ENCODE results near the gene ATXN1.

The ATXN1 gene

GRCh38 chr6:16476861-16477260 is 284.4 kb downstream of the ATXN1 start:
- H4K8ac ChIP-seq (ENCODE audit: low read depth, low read length) = no peak overlapping the region
- no peak overlapping the region for H3K9ac ChIP-seq (ENCODE audit: low read length)
- no peak overlapping the region for H3K4ac ChIP-seq (ENCODE audit: low read depth, low read length)
- H2BK120ac ChIP-seq (ENCODE audit: low read depth, low read length) = no peak overlapping the region
- no peak overlapping the region for H3K4me2 ChIP-seq (ENCODE audit: low read length)
- DNase-seq = no peak
- H3K27ac ChIP-seq (ENCODE audit: low read depth, low read length) = no peak overlapping the region
- no peak overlapping the region for H2BK15ac ChIP-seq (replicated peaks; ENCODE audit: low read depth)
- H3K56ac ChIP-seq (ENCODE audit: low read length) = no peak overlapping the region
- H3K27me3 ChIP-seq (ENCODE audit: insufficient read depth, low read length, poor library complexity) = no peaks in the 10 kb centered on the region
- no peak overlapping the region for H4K5ac ChIP-seq (ENCODE audit: low read length)
- no peaks in the 10 kb centered on the region for H3K79me1 ChIP-seq (ENCODE audit: low read length)
- H3K18ac ChIP-seq (ENCODE audit: low read length) = no peak overlapping the region
- WGBS (ENCODE audit: extremely low coverage, insufficient coverage, low lambda C conversion rate) = no CpG with 5 or more reads among the region's 7 CpGs
- no peaks in the 10 kb centered on the region for H3K79me2 ChIP-seq (ENCODE audit: control insufficient read depth, insufficient read depth, low read length)
- H2AK5ac ChIP-seq (ENCODE audit: low read length) = no peak overlapping the region
- H3K36me3 ChIP-seq (ENCODE audit: control insufficient read depth, insufficient read depth, low read length) = no peaks in the 10 kb centered on the region
- H3K4me1 ChIP-seq (ENCODE audit: control insufficient read depth, low read depth, low read length) = no peaks in the 10 kb centered on the region
- H3K4me3 ChIP-seq (ENCODE audit: low read length) = no peak overlapping the region
- no peak overlapping the region for H3K23ac ChIP-seq (ENCODE audit: low read length)
- no peak overlapping the region for H2BK5ac ChIP-seq (ENCODE audit: low read length)

- Histone ChIP-seq H3K4me2 (ENCODE audit: low read length) (no peak overlapping the region), H3K36me3 (ENCODE audit: control insufficient read depth, insufficient read depth, low read length) (no peaks in the 10 kb centered on the region), H3K18ac (ENCODE audit: low read length) (no peak overlapping the region), H3K27ac (ENCODE audit: low read depth, low read length) (no peak overlapping the region), H3K27me3 (ENCODE audit: insufficient read depth, low read length, poor library complexity) (no peaks in the 10 kb centered on the region), H3K23ac (ENCODE audit: low read length) (no peak overlapping the region), H4K8ac (ENCODE audit: low read depth, low read length) (no peak overlapping the region), H3K79me1 (ENCODE audit: low read length) (no peaks in the 10 kb centered on the region), H3K9ac (ENCODE audit: low read length) (no peak overlapping the region), H2BK15ac (replicated peaks; ENCODE audit: low read depth) (no peak overlapping the region), H2BK5ac (ENCODE audit: low read length) (no peak overlapping the region), H3K4me3 (ENCODE audit: low read length) (no peak overlapping the region), H3K4me1 (ENCODE audit: control insufficient read depth, low read depth, low read length) (no peaks in the 10 kb centered on the region), H3K4ac (ENCODE audit: low read depth, low read length) (no peak overlapping the region), H2AK5ac (ENCODE audit: low read length) (no peak overlapping the region), H4K5ac (ENCODE audit: low read length) (no peak overlapping the region), H2BK120ac (ENCODE audit: low read depth, low read length) (no peak overlapping the region), H3K56ac (ENCODE audit: low read length) (no peak overlapping the region), H3K79me2 (ENCODE audit: control insufficient read depth, insufficient read depth, low read length) (no peaks in the 10 kb centered on the region)
- no CpG with 5 or more reads among the region's 1 CpG for WGBS (ENCODE audit: extremely low coverage, insufficient coverage, low lambda C conversion rate)
- DNase-seq = no peak
These were observed 285.8 kb downstream of the ATXN1 start for GRCh38 chr6:16475494-16475781.

- Histone ChIP-seq H3K9ac (ENCODE audit: low read length) (no peak overlapping the region), H3K23ac (ENCODE audit: low read length) (no peak overlapping the region), H2BK5ac (ENCODE audit: low read length) (no peak overlapping the region), H3K79me1 (ENCODE audit: low read length) (no peaks in the 10 kb centered on the region), H4K5ac (ENCODE audit: low read length) (no peak overlapping the region), H3K36me3 (ENCODE audit: control insufficient read depth, insufficient read depth, low read length) (no peaks in the 10 kb centered on the region), H3K4ac (ENCODE audit: low read depth, low read length) (no peak overlapping the region), H2BK120ac (ENCODE audit: low read depth, low read length) (no peak overlapping the region), H3K18ac (ENCODE audit: low read length) (no peak overlapping the region), H3K79me2 (ENCODE audit: control insufficient read depth, insufficient read depth, low read length) (no peaks in the 10 kb centered on the region), H4K8ac (ENCODE audit: low read depth, low read length) (no peak overlapping the region), H2AK5ac (ENCODE audit: low read length) (no peak overlapping the region), H3K27ac (ENCODE audit: low read depth, low read length) (no peak overlapping the region), H2BK15ac (replicated peaks; ENCODE audit: low read depth) (no peak overlapping the region), H3K27me3 (ENCODE audit: insufficient read depth, low read length, poor library complexity) (no peaks in the 10 kb centered on the region), H3K4me1 (ENCODE audit: control insufficient read depth, low read depth, low read length) (no peaks in the 10 kb centered on the region), H3K4me2 (ENCODE audit: low read length) (no peak overlapping the region), H3K56ac (ENCODE audit: low read length) (no peak overlapping the region), H3K4me3 (ENCODE audit: low read length) (no peak overlapping the region)
- no peak for DNase-seq
- WGBS (ENCODE audit: extremely low coverage, insufficient coverage, low lambda C conversion rate) = no CpG with 5 or more reads among the region's 3 CpGs
These were observed 286.3 kb downstream of the ATXN1 start for GRCh38 chr6:16474772-16475493.

GRCh38 chr6:16473908-16474771 is 287.1 kb downstream of the ATXN1 start:
- no peak for DNase-seq
- Histone ChIP-seq H4K5ac (ENCODE audit: low read length) (no peak overlapping the region), H2BK5ac (ENCODE audit: low read length) (no peak overlapping the region), H4K8ac (ENCODE audit: low read depth, low read length) (no peak overlapping the region), H3K79me1 (ENCODE audit: low read length) (no peaks in the 10 kb centered on the region), H3K4me1 (ENCODE audit: control insufficient read depth, low read depth, low read length) (no peaks in the 10 kb centered on the region), H3K79me2 (ENCODE audit: control insufficient read depth, insufficient read depth, low read length) (no peaks in the 10 kb centered on the region), H3K18ac (ENCODE audit: low read length) (no peak overlapping the region), H3K27me3 (ENCODE audit: insufficient read depth, low read length, poor library complexity) (no peaks in the 10 kb centered on the region), H3K4me2 (ENCODE audit: low read length) (no peak overlapping the region), H3K4ac (ENCODE audit: low read depth, low read length) (no peak overlapping the region), H3K4me3 (ENCODE audit: low read length) (no peak overlapping the region), H3K36me3 (ENCODE audit: control insufficient read depth, insufficient read depth, low read length) (no peaks in the 10 kb centered on the region), H3K27ac (ENCODE audit: low read depth, low read length) (no peak overlapping the region), H2AK5ac (ENCODE audit: low read length) (no peak overlapping the region), H3K56ac (ENCODE audit: low read length) (no peak overlapping the region), H2BK120ac (ENCODE audit: low read depth, low read length) (no peak overlapping the region), H2BK15ac (replicated peaks; ENCODE audit: low read depth) (no peak overlapping the region), H3K9ac (ENCODE audit: low read length) (no peak overlapping the region), H3K23ac (ENCODE audit: low read length) (no peak overlapping the region)
- WGBS (ENCODE audit: extremely low coverage, insufficient coverage, low lambda C conversion rate) = no CpG with 5 or more reads among the region's 1 CpG

GRCh38 chr6:16473184-16473907 is 287.9 kb downstream of the ATXN1 start:
- H3K27ac ChIP-seq (ENCODE audit: low read depth, low read length) = no peak overlapping the region

More at GRCh38 chr6:16473184-16473907, 287.9 kb downstream of the ATXN1 start:
- Histone ChIP-seq H3K18ac (ENCODE audit: low read length) (no peak overlapping the region), H2BK5ac (ENCODE audit: low read length) (no peak overlapping the region), H3K4ac (ENCODE audit: low read depth, low read length) (no peak overlapping the region), H4K5ac (ENCODE audit: low read length) (no peak overlapping the region), H3K27me3 (ENCODE audit: insufficient read depth, low read length, poor library complexity) (no peaks in the 10 kb centered on the region), H3K4me3 (ENCODE audit: low read length) (no peak overlapping the region), H3K79me1 (ENCODE audit: low read length) (no peaks in the 10 kb centered on the region), H3K9ac (ENCODE audit: low read length) (no peak overlapping the region), H2BK120ac (ENCODE audit: low read depth, low read length) (no peak overlapping the region), H4K8ac (ENCODE audit: low read depth, low read length) (no peak overlapping the region), H2AK5ac (ENCODE audit: low read length) (no peak overlapping the region), H3K23ac (ENCODE audit: low read length) (no peak overlapping the region), H3K36me3 (ENCODE audit: control insufficient read depth, insufficient read depth, low read length) (no peaks in the 10 kb centered on the region), H3K56ac (ENCODE audit: low read length) (no peak overlapping the region), H3K4me1 (ENCODE audit: control insufficient read depth, low read depth, low read length) (peaks cover 2% of the 10 kb centered on the region), H3K79me2 (ENCODE audit: control insufficient read depth, insufficient read depth, low read length) (no peaks in the 10 kb centered on the region), H2BK15ac (replicated peaks; ENCODE audit: low read depth) (no peak overlapping the region), H3K4me2 (ENCODE audit: low read length) (no peak overlapping the region)
- WGBS (ENCODE audit: extremely low coverage, insufficient coverage, low lambda C conversion rate) = no CpG with 5 or more reads among the region's 10 CpGs
- DNase-seq = no peak
